Measurements from ENCODE around the gene HHIPL1. TPM values are rescaled to one million over a fixed set of nuclear protein-coding genes. Genes with fewer than 3 reads are reported as not detected.

Gene HHIPL1
- total and polyA plus RNA-seq, 2 of the 8 experiments (the other 6 are each of a cell fraction or from before 2014, with no cell fraction given): 1.5 to 2.6 TPM

GRCh38 chr14:99615497-99616157, 29.3 kb upstream of the HHIPL1 start (continued):
- TF ChIP-seq CTCF (IDR thresholded peaks at IDR 0.05; ENCODE audit: control extremely low read depth in 1 of 3, insufficient read depth in 1 of 3, low read depth in 1 of 3, low read length in 3 of 3) (no peak), RNF2 (IDR thresholded peaks at IDR 0.05; ENCODE audit: borderline replicate concordance, low read depth, low read length, missing control alignments, poor library complexity, severe bottlenecking) (no peak), EGR1 (IDR thresholded peaks at IDR 0.05; ENCODE audit: borderline replicate concordance, low read depth, low read length) (no peak), JUND (IDR thresholded peaks at IDR 0.05; ENCODE audit: low read length) (no peak), BACH1 (IDR thresholded peaks at IDR 0.05; ENCODE audit: low read length) (no peak), PHF8 (conservative IDR thresholded peaks at IDR 0.05; ENCODE audit: low read depth, low read length) (no peak), CHD2 (IDR thresholded peaks at IDR 0.05; ENCODE audit: low read length) (no peak), RFX5 (IDR thresholded peaks at IDR 0.05; ENCODE audit: borderline replicate concordance, low read depth, low read length) (no peak), KDM4A (IDR thresholded peaks at IDR 0.05; ENCODE audit: low read depth, low read length, severe bottlenecking) (no peak)
- TF ChIP-seq, protein P1, sequence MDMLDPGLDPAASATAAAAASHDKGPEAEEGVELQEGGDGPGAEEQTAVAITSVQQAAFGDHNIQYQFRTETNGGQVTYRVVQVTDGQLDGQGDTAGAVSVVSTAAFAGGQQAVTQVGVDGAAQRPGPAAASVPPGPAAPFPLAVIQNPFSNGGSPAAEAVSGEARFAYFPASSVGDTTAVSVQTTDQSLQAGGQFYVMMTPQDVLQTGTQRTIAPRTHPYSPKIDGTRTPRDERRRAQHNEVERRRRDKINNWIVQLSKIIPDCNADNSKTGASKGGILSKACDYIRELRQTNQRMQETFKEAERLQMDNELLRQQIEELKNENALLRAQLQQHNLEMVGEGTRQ (IDR thresholded peaks at IDR 0.05; ENCODE audit: low read length): no peak
- TF ChIP-seq, protein P2, sequence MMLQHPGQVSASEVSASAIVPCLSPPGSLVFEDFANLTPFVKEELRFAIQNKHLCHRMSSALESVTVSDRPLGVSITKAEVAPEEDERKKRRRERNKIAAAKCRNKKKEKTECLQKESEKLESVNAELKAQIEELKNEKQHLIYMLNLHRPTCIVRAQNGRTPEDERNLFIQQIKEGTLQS (IDR thresholded peaks at IDR 0.05; ENCODE audit: insufficient read depth, low read depth, low read length): no peak

Data from H1 (cell line).